ENCODE data around the gene ELOVL3. TPM values are rescaled to one million over a fixed set of nuclear protein-coding genes. Genes with fewer than 3 reads are reported as not detected.

ELOVL3 gene
- total and polyA plus RNA-seq, 7 donors, result 0.45 to 0.71 TPM; not detected in 5

GRCh38 chr10:102279104-102279503 is 53.0 kb downstream of the ELOVL3 start:
- Histone ChIP-seq H3K36me3 (no peaks in the 10 kb centered on the region), H3K27ac (no peak overlapping the region), H3K27me3 (no peaks in the 10 kb centered on the region), H3K4me3 (no peak overlapping the region), H3K4me1 (peaks cover 0 to 24% (median 14%) of the 10 kb centered on the region in 4 donors), H3K9me3 (no peaks in the 10 kb centered on the region)
- DNase-seq, result no peak
- intact Hi-C loops (cut with DNase I), result no loop called here
- no peak for TF ChIP-seq POLR2A (IDR thresholded peaks at IDR 0.05)
- TF ChIP-seq POLR2AphosphoS5 (IDR thresholded peaks at IDR 0.05), result no peak
- TF ChIP-seq EP300 (IDR thresholded peaks at IDR 0.05), result no peak
- no peak for TF ChIP-seq CTCF (IDR thresholded peaks at IDR 0.05)

Other genes starting within 250 kb of the ELOVL3 start
- gene ARMH3, start 170.1 kb upstream of the ELOVL3 start, total RNA-seq, result 10 to 100 TPM; 18.5 to 23.2 (median 21.0) TPM
- gene ARMH3, start 170.1 kb upstream of the ELOVL3 start, polyA plus RNA-seq, result 10 to 100 TPM; 17.4 to 22.8 (median 18.5) TPM
- gene HPS6, start 160.9 kb upstream of the ELOVL3 start, total RNA-seq, result 10 to 100 TPM; 12.5 to 18.9 (median 17.2) TPM
- gene HPS6, start 160.9 kb upstream of the ELOVL3 start, polyA plus RNA-seq, result 10 to 100 TPM in 2 of 3 donors, 1 to 10 TPM in 1; 9.0 to 13.4 (median 11.6) TPM
- gene LDB1, start 105.9 kb upstream of the ELOVL3 start, total RNA-seq, result 10 to 100 TPM; 62.1 to 88.4 (median 76.4) TPM
- gene LDB1, start 105.9 kb upstream of the ELOVL3 start, polyA plus RNA-seq, result 10 to 100 TPM; 10.4 to 34.0 (median 15.6) TPM
- 10 to 100 TPM; 11.0 to 39.9 (median 13.0) TPM for gene PPRC1, start 93.3 kb upstream of the ELOVL3 start, total RNA-seq
- gene PPRC1, start 93.3 kb upstream of the ELOVL3 start, polyA plus RNA-seq, result 10 to 100 TPM in 1 of 3 donors, 1 to 10 TPM in 2; 4.2 to 22.2 (median 4.2) TPM
- gene NOLC1, start 73.9 kb upstream of the ELOVL3 start, total RNA-seq, result 10 to 100 TPM; 30.2 to 50.0 (median 44.8) TPM
- 10 to 100 TPM; 14.4 to 51.4 (median 20.1) TPM for gene NOLC1, start 73.9 kb upstream of the ELOVL3 start, polyA plus RNA-seq
- gene PITX3, start 15.2 kb downstream of the ELOVL3 start, total RNA-seq, result not detected
- gene PITX3, start 15.2 kb downstream of the ELOVL3 start, polyA plus RNA-seq, result not detected
- gene GBF1, start 19.2 kb downstream of the ELOVL3 start, total RNA-seq, result 10 to 100 TPM; 18.1 to 38.2 (median 21.4) TPM
- gene GBF1, start 19.2 kb downstream of the ELOVL3 start, polyA plus RNA-seq, result 10 to 100 TPM in 2 of 3 donors, 1 to 10 TPM in 1; 8.4 to 28.7 (median 14.8) TPM
- 10 to 100 TPM; 29.6 to 41.1 (median 36.0) TPM for gene NFKB2, start 169.4 kb downstream of the ELOVL3 start, total RNA-seq
- 10 to 100 TPM in 2 of 3 donors, 1 to 10 TPM in 1; 5.4 to 41.5 (median 11.1) TPM for gene NFKB2, start 169.4 kb downstream of the ELOVL3 start, polyA plus RNA-seq
- 100 to 1,000 TPM; 343 to 449 (median 417) TPM for gene PSD, start 192.5 kb downstream of the ELOVL3 start, total RNA-seq
- gene PSD, start 192.5 kb downstream of the ELOVL3 start, polyA plus RNA-seq, result 10 to 100 TPM in 1 of 3 donors, 1 to 10 TPM in 1, under 1 TPM in 1; 0.69 to 23.3 (median 6.0) TPM
- gene FBXL15, start 194.5 kb downstream of the ELOVL3 start, total RNA-seq, result 10 to 100 TPM; 19.7 to 51.3 (median 34.2) TPM
- gene FBXL15, start 194.5 kb downstream of the ELOVL3 start, polyA plus RNA-seq, result 10 to 100 TPM; 19.0 to 36.7 (median 21.0) TPM
- gene CUEDC2, start 206.3 kb downstream of the ELOVL3 start, total RNA-seq, result 10 to 100 TPM; 65.2 to 93.5 (median 82.4) TPM
- 10 to 100 TPM; 30.0 to 47.7 (median 33.3) TPM for gene CUEDC2, start 206.3 kb downstream of the ELOVL3 start, polyA plus RNA-seq
- under 1 TPM in 1 of 4 donors, not detected in 3; 0.36 TPM for gene C10orf95, start 225.2 kb downstream of the ELOVL3 start, total RNA-seq
- gene C10orf95, start 225.2 kb downstream of the ELOVL3 start, polyA plus RNA-seq, result 1 to 10 TPM in 2 of 3 donors, under 1 TPM in 1; 0.92 to 2.4 (median 1.1) TPM